HUDEP-2 (cell line): Measurements from ENCODE around the gene PIP5KL1.

Experiments used
- DNase-seq, 76 experiments: peaks; one replicate each; lab custom pipeline; 2025; ENCODE audit not compliant: unreplicated experiment in 76 of 76; lab: John Stamatoyannopoulos, UW

The PIP5KL1 gene

GRCh38 chr9:127935765-127936221 lies 5.2 kb upstream of the PIP5KL1 start:
- DNase-seq = peak in 71 of 76 experiments; percentile 24 to 88 (median 66)

GRCh38 chr9:127934986-127935385 lies 4.4 kb upstream of the PIP5KL1 start:
- DNase-seq = no peak

GRCh38 chr9:127934248-127934647 lies 3.7 kb upstream of the PIP5KL1 start:
- DNase-seq = no peak

GRCh38 chr9:127931092-127931881 lies 710 bp upstream of the PIP5KL1 start:
- DNase-seq = peak in 1 of 76 experiments; percentile 15

- DNase-seq = no peak
These were observed 975 bp downstream of the PIP5KL1 start for GRCh38 chr9:127929625-127929979.

- DNase-seq = peak in 1 of 76 experiments; percentile 12
These were observed 1.6 kb downstream of the PIP5KL1 start for GRCh38 chr9:127928676-127929624.

GRCh38 chr9:127927988-127928675 lies 2.4 kb downstream of the PIP5KL1 start:
- peak in 30 of 76 experiments; percentile 2 to 53 (median 32) for DNase-seq

- peak in 18 of 76 experiments; percentile 11 to 47 (median 28) for DNase-seq
These were observed 3.2 kb downstream of the PIP5KL1 start for GRCh38 chr9:127927201-127927987.

- DNase-seq = no peak
These were observed 3.7 kb downstream of the PIP5KL1 start for GRCh38 chr9:127926906-127927200.

- no peak for DNase-seq
These were observed 4.3 kb downstream of the PIP5KL1 start for GRCh38 chr9:127925959-127926905.

GRCh38 chr9:127924736-127925444 lies 5.7 kb downstream of the PIP5KL1 start:
- DNase-seq = no peak

- no peak for DNase-seq
These were observed 6.8 kb downstream of the PIP5KL1 start for GRCh38 chr9:127923771-127924170.

GRCh38 chr9:127923046-127923445 lies 7.5 kb downstream of the PIP5KL1 start:
- no peak for DNase-seq

- DNase-seq = peak in 44 of 76 experiments; percentile 17 to 70 (median 44)
These were observed 8.9 kb downstream of the PIP5KL1 start for GRCh38 chr9:127921557-127922120.

GRCh38 chr9:127920794-127921193 lies 9.8 kb downstream of the PIP5KL1 start:
- DNase-seq = no peak

GRCh38 chr9:127919253-127919815 lies 11.2 kb downstream of the PIP5KL1 start:
- peak in 12 of 76 experiments; percentile 22 to 61 (median 34) for DNase-seq

- DNase-seq = peak in 41 of 76 experiments; percentile 11 to 60 (median 37)
These were observed 12.1 kb downstream of the PIP5KL1 start for GRCh38 chr9:127918183-127919107.
